Ecto neural progenitor cell (in vitro differentiated cells): ENCODE measurements around the gene PRSS58.

ENCODE experiments used
- DNase-seq: peaks from one replicate; pipeline ENCODE4 v3.0.0-alpha.2; 2018; ENCODE audit warnings: low spot score

PRSS58 gene, protein sequence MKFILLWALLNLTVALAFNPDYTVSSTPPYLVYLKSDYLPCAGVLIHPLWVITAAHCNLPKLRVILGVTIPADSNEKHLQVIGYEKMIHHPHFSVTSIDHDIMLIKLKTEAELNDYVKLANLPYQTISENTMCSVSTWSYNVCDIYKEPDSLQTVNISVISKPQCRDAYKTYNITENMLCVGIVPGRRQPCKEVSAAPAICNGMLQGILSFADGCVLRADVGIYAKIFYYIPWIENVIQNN

DNA sequence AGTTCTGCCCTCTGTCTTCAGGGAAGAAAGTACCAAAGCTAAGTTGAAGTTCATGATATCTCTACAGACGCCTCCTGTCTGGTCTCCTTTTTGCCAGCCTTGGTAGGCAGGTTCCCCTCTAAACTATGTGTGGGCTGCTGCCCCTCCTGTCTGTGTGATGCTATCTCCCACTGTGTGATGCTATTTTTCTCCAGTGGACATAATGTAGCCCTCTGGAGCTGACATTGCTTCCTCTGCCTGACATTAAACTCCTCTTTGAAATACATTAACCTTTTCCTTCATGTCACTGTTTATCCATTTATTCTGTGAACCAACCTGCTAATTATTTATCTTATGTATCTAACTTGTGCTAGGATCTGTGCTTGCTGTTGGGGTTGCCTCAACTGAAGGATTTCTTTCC lies at the start of gene PRSS58:
Gene PRSS58, minus strand, starts transcription at position 101 of the 400 bp plus-strand sequence. CDS start 351 bp downstream, outside the sequence.
- no peak for DNase-seq

DNA sequence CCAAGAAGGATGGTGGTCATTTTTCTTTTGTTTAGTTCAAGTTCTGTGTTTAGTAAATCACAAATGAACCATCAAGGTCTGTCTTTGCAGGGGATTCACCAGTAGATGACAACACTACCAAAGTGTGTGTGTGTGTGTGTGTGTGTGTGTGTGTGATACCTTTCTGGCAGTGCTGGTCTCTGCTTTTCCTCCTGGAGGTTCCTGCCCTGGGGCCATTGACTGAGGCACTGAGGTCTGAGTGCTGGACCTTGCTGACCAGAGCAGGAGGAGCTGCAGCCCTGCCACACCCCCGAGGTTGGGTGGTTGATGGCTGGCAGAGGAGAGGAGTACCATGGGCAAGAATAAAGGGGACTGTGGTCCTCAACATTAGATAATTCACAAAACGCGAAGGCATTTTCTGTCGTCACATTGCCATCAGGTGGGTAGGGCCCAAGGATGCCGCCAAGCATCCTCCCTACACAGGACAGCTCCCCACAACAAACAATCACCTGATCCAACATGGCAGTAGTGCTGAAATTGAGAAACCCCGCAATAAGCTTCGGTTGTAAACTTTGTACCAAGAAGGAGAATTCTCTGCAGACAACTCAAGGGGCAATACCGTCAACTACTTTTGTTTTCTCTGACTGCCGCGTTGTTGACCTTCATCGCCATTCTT lies 49.5 kb upstream of the PRSS58 start:
- no peak for DNase-seq

DNA sequence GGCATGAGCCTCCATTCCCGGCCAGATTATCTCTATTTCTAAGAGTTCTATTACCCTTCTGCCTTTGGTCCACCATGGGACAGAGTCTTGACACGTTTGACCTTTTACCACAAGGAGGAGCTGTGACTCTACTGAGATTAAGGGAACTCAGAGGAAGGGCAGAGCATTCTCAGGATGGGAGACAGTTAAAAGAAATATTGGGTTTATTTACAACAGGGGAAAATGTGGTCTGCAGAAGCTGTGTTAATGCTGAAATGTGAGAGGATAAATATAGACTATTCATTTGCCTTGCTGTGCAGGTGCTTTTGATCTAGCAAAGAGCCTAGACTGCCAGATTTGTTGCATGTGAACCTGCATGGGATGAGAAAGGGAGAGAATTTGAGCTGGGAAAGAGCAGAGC lies 45.8 kb upstream of the PRSS58 start:
- DNase-seq, result no peak

DNA sequence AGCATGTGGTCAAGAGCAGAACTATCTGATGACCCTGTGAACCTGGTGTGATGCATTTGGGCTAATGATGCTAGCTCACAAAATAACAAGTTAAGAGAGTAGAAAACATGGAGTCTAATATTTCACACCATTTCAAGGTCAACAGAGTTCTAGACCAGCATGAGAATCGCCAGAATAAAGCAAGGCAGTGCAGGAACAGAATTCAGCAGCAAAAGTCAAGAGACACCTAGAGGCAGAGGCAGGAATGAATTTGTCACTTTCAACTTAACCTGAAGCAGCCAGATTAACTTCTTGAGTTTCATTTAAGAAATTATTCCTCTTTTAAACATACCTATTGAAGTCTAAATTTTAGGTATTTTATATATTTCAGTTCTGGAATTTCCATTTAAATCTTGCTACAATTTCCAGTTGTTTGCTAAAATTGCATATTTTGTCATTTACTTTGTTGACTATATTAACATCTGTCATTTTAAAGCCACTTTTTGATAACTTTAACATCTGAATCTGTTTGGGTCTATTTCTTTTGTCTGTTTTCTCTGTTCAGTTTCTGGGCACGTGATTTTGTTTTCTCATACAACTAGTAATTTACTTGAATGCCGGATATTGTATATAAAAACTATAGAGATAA lies 44.2 kb upstream of the PRSS58 start:
- no peak for DNase-seq

DNA sequence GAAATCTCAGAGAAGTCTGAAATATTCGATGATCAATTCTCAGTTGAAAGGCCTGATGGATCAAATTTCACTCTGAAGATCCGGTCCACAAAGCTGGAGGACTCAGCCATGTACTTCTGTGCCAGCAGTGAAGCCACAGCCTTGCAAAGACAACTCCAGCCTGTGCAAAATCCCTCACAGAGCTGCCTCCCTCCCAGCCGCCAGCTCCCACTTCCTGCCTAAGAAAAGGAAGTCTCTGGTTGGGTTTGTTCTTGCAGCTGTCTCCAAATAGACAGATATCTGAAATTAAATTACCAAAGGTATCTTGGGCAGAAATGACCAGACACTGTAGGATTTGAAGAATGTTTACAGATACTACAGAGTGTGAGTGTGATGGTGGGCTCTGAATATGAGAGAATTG lies 43.4 kb upstream of the PRSS58 start:
- DNase-seq, result no peak

DNA sequence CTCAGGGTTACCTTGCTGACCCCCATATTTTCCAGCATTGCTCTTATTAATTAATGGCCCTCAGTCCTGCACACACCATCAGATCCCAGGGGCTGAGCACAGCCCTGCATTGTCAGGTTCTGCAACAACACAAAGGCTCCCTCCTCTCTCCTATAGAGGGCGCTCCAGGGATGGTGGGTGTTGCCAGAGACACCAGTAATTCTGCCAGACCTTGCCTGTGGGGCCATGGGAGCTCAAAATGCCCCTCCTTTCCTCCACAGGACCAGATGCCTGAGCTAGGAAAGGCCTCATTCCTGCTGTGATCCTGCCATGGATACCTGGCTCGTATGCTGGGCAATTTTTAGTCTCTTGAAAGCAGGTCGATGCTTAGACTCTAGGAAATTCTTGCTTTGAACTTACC lies 42.8 kb upstream of the PRSS58 start:
- DNase-seq, result no peak

DNA sequence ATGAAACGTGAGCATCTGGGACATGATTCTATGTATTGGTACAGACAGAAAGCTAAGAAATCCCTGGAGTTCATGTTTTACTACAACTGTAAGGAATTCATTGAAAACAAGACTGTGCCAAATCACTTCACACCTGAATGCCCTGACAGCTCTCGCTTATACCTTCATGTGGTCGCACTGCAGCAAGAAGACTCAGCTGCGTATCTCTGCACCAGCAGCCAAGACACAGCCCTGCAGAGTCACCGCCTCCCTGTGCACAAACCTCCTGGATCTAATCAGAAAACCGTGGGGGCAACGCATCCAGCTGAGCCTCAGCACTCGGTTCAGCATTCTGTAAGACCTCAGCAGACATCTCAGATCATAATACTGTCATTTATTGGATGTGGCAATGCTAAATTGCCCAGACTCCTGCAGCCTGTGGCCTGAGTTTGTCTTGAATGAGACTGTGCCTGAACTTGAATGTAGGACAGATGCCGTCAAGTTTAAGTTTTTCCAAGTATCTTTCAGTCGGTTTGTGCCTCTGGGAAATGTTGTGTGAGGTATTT lies 41.5 kb upstream of the PRSS58 start:
- DNase-seq, result no peak

DNA sequence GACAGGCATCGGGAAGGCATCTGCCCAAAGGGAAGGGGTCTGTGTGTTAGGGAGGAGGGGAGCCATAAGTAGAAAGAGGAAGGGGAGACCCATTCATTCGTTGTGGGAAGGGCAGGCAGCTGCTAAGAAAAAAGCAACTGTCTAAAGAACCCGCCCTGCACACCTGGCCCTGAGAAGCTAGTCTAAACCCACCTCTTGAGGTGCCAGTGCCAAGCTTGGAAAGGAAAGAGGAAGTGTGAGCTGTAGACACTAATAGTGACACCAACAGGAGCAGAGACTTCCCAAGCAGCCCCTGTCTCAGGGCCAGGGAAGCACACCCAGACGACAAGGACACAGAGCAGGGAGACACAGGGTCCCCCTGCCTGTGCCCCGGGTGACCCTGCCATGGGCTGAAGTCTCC lies 40.8 kb upstream of the PRSS58 start:
- no peak for DNase-seq

DNA sequence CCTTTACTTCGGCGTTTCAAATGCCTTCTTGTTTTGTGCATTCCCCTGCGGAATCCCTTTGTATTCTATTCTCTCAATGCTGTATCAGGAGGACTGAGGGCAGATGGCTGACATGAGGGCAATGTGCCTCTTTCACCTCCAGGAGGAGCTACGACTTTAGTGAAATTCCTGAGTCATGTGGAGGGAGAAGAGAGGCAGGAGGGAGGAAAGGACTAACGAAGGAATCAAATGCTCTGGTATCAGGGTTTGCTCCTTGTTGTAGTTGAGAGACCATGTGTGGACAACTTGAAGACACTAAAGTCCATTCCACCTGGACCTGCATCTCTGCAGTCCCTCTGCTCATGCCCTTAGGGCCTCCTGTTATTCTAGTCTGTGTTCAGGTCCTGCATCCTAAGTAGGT lies 40.2 kb upstream of the PRSS58 start:
- DNase-seq, result no peak

DNA sequence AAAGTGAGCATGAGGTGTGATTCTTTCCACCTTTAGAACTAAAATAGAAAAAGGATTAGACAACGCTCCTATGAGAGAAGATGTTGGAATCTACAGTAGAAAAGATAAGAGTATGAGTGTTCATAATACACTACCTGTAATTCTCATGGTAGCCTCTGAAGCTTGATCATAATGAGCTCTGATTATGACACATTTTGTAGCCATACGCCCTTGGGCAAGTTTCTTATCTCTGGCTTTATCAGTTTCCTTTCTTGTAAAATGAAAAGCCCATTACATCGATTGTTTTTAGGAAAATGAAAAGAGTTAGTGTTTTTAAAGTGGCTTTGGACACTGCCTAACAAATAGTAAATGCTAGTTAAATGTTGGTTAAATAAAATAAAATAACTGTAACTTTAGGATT lies 22.4 kb upstream of the PRSS58 start:
- no peak for DNase-seq

DNA sequence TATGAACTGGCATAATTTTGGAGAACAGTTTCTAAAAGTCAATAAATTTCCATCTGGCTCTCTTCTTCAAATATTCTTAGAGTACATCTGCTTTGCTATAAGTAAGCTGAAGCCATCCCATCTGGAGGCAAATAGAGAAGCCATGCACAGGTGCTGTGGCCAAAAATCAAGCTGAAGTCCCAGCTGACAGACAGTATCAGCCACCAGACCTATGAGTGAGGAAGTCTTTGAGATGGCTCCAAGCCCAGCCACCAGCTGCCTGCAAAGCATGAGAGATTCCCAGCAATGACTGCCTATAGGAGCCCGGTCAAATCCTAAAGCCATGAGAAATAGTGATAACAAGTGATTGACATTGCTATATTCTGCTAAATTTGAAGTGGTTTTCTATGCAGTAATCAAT lies 21.7 kb upstream of the PRSS58 start:
- no peak for DNase-seq

DNA sequence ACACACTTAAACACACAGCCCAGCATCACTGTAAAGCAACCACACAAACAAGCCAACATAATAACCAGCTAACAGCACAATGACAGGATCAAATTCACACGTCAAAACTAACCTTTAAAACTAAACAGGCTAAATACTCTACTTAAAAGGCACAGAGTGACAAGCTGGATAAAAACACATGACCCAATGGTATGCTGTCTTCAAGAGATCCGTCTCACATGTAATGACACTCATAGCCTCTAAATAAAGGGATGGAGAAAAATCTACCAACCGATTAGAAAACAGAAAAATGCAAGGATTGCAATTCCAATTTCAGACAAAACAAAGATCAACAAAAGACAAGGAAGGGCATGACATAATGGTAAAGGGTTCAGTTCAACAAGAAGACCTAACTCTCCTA lies 17.2 kb upstream of the PRSS58 start:
- no peak for DNase-seq

DNA sequence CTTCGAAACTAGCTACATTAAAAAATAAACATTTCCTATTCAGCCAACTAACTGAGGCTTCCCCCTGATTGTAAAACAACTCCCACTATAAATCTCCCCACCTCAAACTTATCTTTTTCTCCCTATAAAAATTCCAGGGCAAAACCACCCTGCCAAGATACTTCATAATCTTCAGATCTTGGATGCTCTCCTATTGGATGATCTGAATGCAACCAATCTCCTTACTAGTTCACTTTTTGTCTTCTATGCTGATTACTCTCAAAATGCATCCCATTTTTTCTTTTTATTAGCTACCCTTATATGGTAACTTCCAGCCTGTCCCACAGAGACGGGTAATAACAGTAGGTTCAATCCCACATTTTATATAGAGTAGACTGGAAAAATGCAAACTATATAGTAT lies 15.0 kb upstream of the PRSS58 start:
- DNase-seq, result no peak

DNA sequence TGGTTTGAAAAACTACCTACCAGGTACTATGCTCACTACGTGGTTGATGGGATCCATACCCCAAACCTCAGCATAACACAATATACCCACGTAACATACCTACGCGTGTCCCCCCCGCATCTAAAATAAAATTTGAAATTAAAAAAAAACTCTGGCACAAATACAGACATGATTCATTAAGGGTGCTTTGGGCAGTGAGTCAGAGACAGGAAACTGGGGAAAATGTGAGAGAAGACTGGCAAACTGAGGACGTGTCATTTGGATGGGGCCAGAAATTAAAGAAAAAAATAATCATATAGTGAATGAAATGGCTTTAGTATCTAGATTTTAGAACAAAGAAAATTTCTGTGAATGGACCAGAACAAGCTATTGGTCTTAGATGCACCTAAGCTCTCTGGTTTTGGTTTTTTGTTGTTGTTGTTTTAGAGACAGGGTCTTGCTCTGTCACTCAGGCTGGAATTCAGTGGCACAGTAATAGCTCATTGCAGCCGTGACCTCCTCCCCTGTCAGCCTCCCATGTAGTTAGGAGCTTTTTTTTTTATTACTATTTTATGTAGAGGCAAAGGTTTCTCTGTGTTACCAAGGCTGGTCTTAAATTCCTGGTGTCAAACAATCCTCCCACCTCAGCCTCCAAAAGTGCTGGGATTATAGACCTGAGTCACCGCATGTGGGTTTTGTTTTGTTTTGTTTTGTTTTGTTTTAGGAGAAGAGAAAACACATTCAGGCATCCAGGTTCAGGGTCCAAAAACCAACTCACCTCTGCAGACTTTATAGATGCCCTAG lies 5.9 kb upstream of the PRSS58 start:
- no peak for DNase-seq

DNA sequence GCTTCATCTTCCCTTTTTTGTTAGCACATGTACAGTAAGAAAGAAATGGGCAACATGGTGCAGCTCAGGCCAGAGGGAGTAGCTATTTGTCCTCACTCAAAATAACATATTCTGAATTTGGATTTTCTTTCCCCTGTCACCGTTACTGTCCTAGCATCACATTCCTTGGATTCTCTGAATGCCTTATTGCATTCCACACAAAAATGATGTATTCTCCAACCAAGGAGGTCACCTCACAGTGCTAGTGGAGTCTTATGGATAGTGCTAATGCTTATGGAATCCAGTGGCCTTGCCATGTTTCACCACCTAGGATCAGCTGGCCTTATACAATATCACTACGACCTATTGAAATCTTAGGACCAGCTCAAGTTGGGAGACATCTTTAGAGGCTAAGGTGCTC lies 7.2 kb downstream of the PRSS58 start:
- DNase-seq, result no peak

DNA sequence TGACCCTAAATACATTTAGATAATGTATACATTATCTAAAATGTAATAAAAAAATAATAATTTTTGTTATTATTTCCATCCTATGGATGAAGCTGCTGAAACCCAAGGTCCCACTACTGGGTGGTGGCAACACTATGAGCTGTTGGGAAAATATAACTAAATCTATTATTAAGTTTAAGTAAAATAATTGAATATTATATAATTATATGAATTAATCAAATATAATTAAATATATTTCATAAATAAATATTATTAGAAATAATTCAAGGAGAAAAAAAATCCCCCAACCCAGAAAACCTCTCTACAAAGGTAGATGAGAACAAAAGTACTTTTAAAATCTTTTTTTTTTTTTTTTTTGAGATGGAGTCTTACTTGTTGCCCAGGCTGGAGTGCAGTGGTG lies 7.9 kb downstream of the PRSS58 start:
- no peak for DNase-seq

DNA sequence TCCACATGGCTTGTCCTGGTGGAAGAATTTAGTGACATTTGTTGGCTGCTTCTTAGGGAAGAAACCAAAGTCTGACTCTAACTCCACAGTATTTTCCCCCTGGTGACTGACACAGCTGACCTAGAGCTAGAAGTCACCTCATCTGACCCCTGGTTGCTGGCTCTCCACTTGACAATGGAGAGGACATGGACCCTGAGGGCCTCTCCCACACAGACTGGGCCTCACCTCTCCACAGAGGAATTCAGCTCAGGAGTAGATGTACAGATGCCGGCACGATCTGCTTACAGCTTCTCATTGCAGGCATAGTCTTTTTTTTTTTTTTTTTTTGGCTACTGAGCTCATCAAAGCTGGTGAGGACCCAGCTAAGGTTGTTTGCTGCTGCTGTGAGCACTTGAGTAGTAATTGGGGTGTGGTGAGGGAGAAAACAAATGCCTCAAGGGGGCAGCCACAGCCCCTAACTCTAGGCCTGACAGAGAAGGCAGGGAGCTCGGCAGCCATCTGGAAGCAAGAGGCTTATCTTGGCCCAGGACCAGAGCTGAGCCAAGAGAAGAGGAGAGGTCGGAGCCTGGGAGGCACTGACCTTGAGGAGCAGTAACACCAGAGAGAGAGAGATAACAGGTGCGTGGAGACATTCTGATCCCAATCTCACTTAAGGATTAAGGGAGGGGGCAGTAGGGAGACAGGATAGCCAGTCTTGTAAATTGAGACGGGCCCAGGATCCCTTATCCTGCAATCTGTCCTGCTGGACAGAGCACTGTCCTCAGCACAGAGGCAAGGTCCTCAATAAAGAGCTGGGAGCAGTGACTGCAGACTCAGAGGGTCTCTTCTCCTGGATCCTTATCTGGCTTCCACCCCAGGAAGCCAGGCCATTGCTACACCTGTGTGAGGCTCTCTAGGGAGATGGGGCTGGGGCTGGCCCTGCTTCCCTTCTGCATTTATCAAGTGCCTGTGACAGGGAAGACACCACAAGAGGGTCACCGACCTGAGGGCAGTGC lies 9.4 kb downstream of the PRSS58 start:
- no peak for DNase-seq

DNA sequence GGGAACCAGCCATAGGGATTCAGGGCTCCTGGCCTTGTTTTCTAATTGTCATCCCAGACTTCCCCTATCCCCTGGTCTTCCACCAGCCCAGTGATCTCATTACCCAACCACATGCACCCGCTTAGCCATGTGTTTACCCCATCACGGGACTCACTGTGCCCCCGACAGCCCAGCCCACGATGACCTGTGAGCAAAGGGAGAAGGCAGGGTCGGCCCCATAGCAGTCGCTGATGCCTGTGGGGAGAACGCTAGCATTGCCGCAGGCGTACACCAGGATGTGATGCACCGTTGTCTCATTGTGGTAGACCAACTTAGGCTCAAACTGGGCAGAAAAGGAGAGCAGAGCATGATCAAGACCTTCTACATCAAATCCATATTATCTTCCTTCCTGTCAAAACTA lies 14.0 kb downstream of the PRSS58 start:
- no peak for DNase-seq

DNA sequence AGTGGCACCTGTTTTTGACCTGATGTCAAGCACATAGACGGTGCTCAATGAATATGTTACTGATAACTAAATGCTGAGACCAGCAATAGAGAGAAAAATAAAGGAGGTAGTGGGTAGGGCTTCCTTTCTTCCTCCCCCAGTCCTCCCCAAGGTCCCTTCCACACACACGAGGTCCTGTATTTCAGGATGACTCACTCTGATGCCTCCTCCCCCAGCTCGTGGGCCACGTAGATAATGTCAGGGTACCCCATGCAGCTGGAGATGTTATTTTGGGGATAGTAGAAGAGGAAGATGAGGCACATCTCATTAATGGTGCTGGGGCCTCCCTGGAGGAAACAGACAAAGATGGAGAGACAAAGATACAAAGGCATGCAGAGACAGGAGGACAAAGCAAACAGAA lies 17.3 kb downstream of the PRSS58 start:
- DNase-seq, result no peak

DNA sequence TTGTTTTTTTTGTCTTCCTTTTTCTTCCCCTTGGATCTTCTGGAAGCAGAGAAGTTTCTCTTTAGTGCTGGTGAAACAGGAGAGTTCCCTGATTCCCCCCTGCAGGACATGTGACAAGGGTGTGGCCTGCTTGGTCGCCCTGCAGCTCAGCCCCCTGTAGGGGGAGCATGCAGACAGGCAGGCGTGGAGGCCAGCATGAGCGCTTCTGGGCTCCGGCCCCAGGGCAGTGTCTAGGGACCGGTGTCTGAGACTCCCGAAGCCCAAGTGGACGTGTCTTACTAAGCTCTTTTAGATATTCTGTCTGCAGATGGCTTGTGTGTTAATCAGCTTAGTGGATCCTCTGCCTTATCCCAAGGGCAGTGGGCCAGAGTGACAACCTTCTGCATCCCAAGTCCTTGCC lies 26.1 kb downstream of the PRSS58 start:
- peak; percentile 70 for DNase-seq

DNA sequence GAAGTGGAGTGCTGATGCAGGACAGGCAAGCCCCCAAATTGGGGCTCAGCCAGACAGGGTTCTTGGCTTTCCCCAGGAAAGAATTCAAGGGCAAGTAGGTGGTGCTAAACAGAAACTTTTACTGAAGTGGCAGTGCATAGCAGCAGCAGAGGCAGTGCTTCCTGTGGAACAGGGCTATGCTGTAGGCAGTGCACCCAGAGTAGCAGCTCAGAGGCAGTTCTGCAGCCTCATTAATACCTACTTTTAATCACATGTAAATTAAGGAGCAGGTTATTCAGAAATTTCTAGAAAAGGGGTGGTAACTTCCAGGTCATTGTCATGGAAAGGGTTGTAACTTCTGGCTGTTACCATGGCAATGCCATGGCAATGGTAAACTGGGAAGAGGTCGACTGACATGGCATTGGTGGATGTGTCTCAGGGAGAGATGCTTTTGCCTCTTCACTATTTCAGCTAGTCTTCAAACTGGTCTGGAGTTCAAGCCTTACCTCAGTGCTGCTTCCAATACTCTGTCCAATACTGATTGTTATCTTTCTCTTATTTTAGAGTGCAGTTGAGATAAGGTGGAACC lies 29.2 kb downstream of the PRSS58 start:
- no peak for DNase-seq
